ENCODE measurements around the gene STAT3.

The STAT3 gene

DNA sequence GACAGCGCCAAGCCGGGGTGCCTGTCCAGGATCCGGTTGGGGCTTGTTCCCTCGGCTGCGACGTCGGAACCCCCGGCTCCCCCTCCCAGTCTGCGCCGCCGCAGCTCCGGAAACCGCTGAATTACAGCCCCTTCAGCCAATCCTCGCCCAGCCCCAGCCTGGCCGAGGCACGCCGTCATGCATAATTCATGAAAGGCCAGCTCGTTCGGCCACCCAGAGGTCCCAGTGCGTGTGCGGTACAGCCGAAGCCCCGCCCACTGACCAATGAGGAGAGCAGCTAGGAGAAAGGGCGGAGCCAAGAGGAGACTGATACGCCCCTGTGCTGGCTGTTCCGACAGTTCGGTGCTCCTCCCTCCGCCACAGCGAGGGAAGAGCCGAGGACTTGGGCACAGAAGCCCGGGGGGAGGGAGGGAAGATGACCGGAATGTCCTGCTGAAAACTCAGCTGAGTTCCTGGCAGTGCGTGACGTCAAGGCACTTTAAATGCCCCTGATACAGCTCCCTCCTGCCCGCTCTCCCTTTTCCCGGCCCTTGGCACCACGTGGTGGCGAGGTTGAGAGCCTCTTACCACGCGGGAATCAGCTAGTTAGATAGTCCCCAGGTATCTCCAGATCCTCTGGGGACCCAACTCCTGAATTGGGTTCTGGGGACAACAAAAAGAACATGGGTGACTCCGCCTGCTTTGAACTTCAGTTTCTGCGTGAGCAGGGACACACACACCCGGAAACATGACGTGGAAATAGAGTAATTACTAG, at the start of gene STAT3:
Gene STAT3 (minus strand): TSS at position 62 of the 754 bp plus-strand sequence. CDS start 39,926 bp downstream, outside the sequence.
- TF ChIP-seq CTCF (IDR thresholded peaks at IDR 0.05; ENCODE audit: low read depth, low read length) (no peak), MYC (IDR thresholded peaks at IDR 0.05; ENCODE audit: low read depth, low read length) (peak; percentile 77), POLR2A (IDR thresholded peaks at IDR 0.05; ENCODE audit: extremely low read depth, insufficient read length) (peak; percentile 31), MAX (IDR thresholded peaks at IDR 0.05; ENCODE audit: low read depth, low read length) (peak; percentile 91)
- peak; percentile 99 for DNase-seq (ENCODE audit: low read depth)
- H3K4me3 ChIP-seq (ENCODE audit: low read depth, low read length): peak within 1 kb of the TSS; percentile 88

- TF ChIP-seq MAX (IDR thresholded peaks at IDR 0.05; ENCODE audit: low read depth, low read length) (no peak), MYC (IDR thresholded peaks at IDR 0.05; ENCODE audit: low read depth, low read length) (no peak), POLR2A (IDR thresholded peaks at IDR 0.05; ENCODE audit: extremely low read depth, insufficient read length) (no peak), CTCF (IDR thresholded peaks at IDR 0.05; ENCODE audit: low read depth, low read length) (no peak)
- no peak overlapping the region for H3K4me3 ChIP-seq (ENCODE audit: low read depth, low read length)
- DNase-seq (ENCODE audit: low read depth): no peak
These were observed 48.1 kb upstream of the STAT3 start for GRCh38 chr17:42436391-42436790.

DNA sequence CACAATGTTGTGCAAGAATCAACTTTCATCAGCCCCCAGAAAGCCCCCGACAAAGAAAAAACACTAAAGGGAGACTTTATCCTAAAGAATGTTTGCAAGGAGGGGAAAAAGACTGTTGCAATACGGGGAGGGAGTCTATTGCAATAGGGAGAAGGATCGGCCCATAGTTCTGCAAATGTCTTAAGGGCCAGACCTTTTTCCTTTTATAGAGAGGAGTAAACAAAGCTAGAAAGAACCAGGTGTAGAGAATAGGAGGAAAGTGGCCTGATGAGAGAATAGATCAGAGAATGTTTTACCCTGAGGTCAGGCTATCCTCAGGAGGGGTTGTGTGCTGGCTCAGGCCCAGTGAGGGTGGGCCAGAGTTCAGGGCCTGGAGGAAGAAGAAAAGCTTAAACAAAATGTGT, 43.5 kb upstream of the STAT3 start:
- H3K4me3 ChIP-seq (ENCODE audit: low read depth, low read length): no peak overlapping the region
- TF ChIP-seq CTCF (IDR thresholded peaks at IDR 0.05; ENCODE audit: low read depth, low read length): no peak
- no peak for TF ChIP-seq MYC (IDR thresholded peaks at IDR 0.05; ENCODE audit: low read depth, low read length)
- no peak for TF ChIP-seq MAX (IDR thresholded peaks at IDR 0.05; ENCODE audit: low read depth, low read length)
- no peak for TF ChIP-seq POLR2A (IDR thresholded peaks at IDR 0.05; ENCODE audit: extremely low read depth, insufficient read length)
- DNase-seq (ENCODE audit: low read depth): no peak

DNA sequence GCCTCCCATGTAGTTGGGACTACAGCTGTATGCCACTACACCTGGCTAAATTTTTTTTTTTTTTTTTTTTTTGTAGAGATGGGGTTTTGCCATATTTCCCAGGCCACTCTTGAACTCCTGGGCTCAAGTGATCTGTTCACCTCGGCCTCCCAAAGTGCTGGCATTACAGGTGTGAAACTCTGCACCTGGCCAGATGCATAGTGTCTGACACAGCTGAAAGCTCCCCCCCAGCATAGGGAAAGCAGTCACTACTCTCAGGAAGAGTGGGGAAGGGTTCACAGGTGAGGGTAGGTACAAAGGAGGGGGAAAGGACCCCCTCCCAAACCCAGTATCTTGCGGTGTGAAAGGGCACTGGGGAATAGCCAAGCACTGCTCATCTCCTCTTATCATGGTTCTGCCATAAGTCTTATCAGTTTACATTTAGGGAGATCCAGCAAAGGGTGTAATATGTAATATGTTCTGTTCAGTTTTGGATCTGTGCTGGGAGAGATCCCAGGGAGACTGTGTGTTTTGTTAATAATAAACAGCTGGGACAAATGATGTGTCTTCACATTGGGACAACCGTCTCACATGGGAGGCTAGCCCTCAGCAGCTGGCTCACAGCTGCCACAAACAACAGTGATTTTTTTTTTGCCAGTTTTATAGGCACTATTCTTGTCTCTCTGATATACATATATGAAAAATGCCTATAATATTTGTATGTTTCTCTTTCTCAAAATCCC, 41.6 kb upstream of the STAT3 start:
- DNase-seq (ENCODE audit: low read depth): no peak
- no peak overlapping the region for H3K4me3 ChIP-seq (ENCODE audit: low read depth, low read length)
- TF ChIP-seq MYC (IDR thresholded peaks at IDR 0.05; ENCODE audit: low read depth, low read length) (no peak), POLR2A (IDR thresholded peaks at IDR 0.05; ENCODE audit: extremely low read depth, insufficient read length) (no peak), MAX (IDR thresholded peaks at IDR 0.05; ENCODE audit: low read depth, low read length) (no peak), CTCF (IDR thresholded peaks at IDR 0.05; ENCODE audit: low read depth, low read length) (no peak)

DNA sequence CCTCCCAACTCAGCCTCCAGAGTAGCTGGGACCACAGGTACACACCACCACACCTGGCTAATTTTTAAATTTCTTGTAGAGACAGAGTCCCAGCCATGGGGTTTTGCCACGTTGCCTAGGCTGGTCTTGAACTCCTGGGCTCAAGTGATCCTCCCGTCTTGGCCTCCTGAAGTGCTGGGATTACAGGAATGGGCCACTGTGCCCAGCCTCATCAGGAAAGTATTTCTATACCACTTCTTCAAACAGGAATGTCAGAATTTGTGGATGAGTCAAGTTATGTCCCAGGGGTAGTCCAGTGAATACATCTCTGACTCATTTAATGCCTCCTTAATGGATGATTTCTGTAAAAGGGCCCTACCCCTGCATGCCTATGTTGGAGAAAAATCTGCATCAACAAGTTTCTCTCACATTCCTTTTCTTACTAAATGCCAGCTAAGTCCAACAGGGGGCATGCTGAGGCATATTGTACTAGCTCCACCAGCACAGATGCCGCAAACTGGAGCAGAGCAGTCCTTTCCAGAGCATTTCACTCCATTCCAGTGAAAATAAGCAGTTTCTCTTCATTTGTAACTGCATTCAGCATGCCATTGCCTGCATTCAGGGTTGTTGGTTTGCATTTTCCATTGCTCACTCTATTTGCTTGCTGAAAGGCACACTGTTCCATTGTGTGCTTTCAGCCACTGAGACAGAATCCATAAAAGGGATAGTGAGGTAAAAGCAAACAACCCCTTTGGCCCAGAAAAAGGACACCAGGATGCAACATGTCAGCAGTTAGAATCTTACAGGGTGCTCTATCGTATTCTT, 40.1 kb upstream of the STAT3 start:
- no peak overlapping the region for H3K4me3 ChIP-seq (ENCODE audit: low read depth, low read length)
- TF ChIP-seq POLR2A (IDR thresholded peaks at IDR 0.05; ENCODE audit: extremely low read depth, insufficient read length): no peak
- TF ChIP-seq CTCF (IDR thresholded peaks at IDR 0.05; ENCODE audit: low read depth, low read length): peak; percentile 66
- peak; percentile 8; the same call in 1 of the 2 replicates for TF ChIP-seq MYC (IDR thresholded peaks at IDR 0.05; ENCODE audit: low read depth, low read length)
- TF ChIP-seq MAX (IDR thresholded peaks at IDR 0.05; ENCODE audit: low read depth, low read length): peak; percentile 20; the same call in 1 of the 2 replicates
- peak; percentile 66 for DNase-seq (ENCODE audit: low read depth)
